D341Med (cell line): ENCODE results near the gene SLC49A3.
"Not testable (repeated sequence)": the region's sequence is repeated elsewhere in the genome, so short reads cannot be mapped to it uniquely, and the experiment has no call there.

ENCODE experiments used
- DNase-seq: peaks from one replicate; pipeline ENCODE4 v3.0.0; 2012; ENCODE audit warnings: low spot score

The SLC49A3 gene

GRCh38 chr4:688854-689681, at the start of gene SLC49A3:
Gene SLC49A3, minus strand, starts transcription at chr4:689151. Its CDS starts 24 bp downstream, at chr4:689127.
- DNase-seq: no peak

GRCh38 chr4:736561-736960, 47.6 kb upstream of the SLC49A3 start:
- DNase-seq: not testable (repeated sequence)

GRCh38 chr4:735583-735982, 46.6 kb upstream of the SLC49A3 start:
- no peak for DNase-seq

- no peak for DNase-seq
Observed at GRCh38 chr4:734951-735350, 46.0 kb upstream of the SLC49A3 start.

- DNase-seq: no peak
Observed at GRCh38 chr4:734075-734474, 45.1 kb upstream of the SLC49A3 start.

- no peak for DNase-seq
Observed at GRCh38 chr4:733631-733980, 44.7 kb upstream of the SLC49A3 start.

GRCh38 chr4:732911-733630, 44.1 kb upstream of the SLC49A3 start:
- DNase-seq: no peak

GRCh38 chr4:732486-732885, 43.5 kb upstream of the SLC49A3 start:
- DNase-seq: no peak

- DNase-seq: not testable (repeated sequence)
Observed at GRCh38 chr4:731954-732353, 43.0 kb upstream of the SLC49A3 start.

- not testable (repeated sequence) for DNase-seq
Observed at GRCh38 chr4:730946-731904, 42.3 kb upstream of the SLC49A3 start.

GRCh38 chr4:730511-730910, 41.6 kb upstream of the SLC49A3 start:
- DNase-seq: no peak

GRCh38 chr4:729336-730315, 40.7 kb upstream of the SLC49A3 start:
- no peak for DNase-seq

- no peak for DNase-seq
Observed at GRCh38 chr4:727576-727975, 38.6 kb upstream of the SLC49A3 start.

- DNase-seq: no peak
Observed at GRCh38 chr4:726838-727237, 37.9 kb upstream of the SLC49A3 start.

GRCh38 chr4:726235-726787, 37.4 kb upstream of the SLC49A3 start:
- no peak for DNase-seq

GRCh38 chr4:725391-726234, 36.7 kb upstream of the SLC49A3 start:
- no peak for DNase-seq

GRCh38 chr4:723751-724530, 35.0 kb upstream of the SLC49A3 start:
- no peak for DNase-seq

- DNase-seq: no peak
Observed at GRCh38 chr4:722851-723360, 34.0 kb upstream of the SLC49A3 start.
